Vagina (tissue), 2 donors: ENCODE data around the gene UTS2R. TPM values are rescaled to one million over a fixed set of nuclear protein-coding genes. Genes with fewer than 3 reads are reported as not detected.

Source experiments
- DNase-seq, 2 donors: peaks; one replicate each; pipeline ENCODE4 v3.0.0-alpha.2; 2017; ENCODE audit errors: extremely low spot score in 2 of 2
- H3K27ac ChIP-seq: fragments of 200-600 bp; sonication (generic); one replicate; pipeline ENCODE4 v1.5.1; 2019
- H3K27me3 ChIP-seq: fragments of 200-600 bp; sonication (generic); one replicate; pipeline ENCODE4 v1.5.1; 2019
- H3K36me3 ChIP-seq, 2 donors: fragments of 200-600 bp; sonication (generic); one replicate each; pipeline ENCODE4 v1.5.1; 2017 to 2019
- H3K4me1 ChIP-seq: fragments of 200-600 bp; sonication (generic); one replicate; pipeline ENCODE4 v1.5.1; 2019
- H3K4me3 ChIP-seq, 2 donors: fragments of 200-600 bp; sonication (generic); 1 replicate in 1 of 2; 2 replicates in 1 of 2; pipeline ENCODE4 v1.5.1; 2016 to 2019
- H3K9me3 ChIP-seq: fragments of 200-600 bp; sonication (generic); one replicate; pipeline ENCODE4 v1.5.1; 2019
- POLR2A ChIP-seq, 2 donors: fragments of 450-650 bp; IDR thresholded peaks; one replicate each; pipeline ENCODE4 v1.6.1; 2017; ENCODE audit warnings: antibody characterized with exemption in 2 of 2, mild to moderate bottlenecking in 2 of 2, moderate library complexity in 2 of 2
- POLR2AphosphoS5 ChIP-seq, 2 donors: sonication (generic); formaldehyde crosslinking; IDR thresholded peaks; one replicate each; pipeline ENCODE4 v1.9.0; 2017; ENCODE audit warnings: antibody characterized with exemption in 2 of 2, mild to moderate bottlenecking in 2 of 2, low read depth in 1 of 2; ENCODE audit not compliant: insufficient read depth in 1 of 2
- intact Hi-C: fragments of 100-400 bp; cut with DNase I; formaldehyde crosslinking; loops from one replicate; pipeline ENCODE4 v1.15.1; 2023
- total RNA-seq: library from RNA; depleted of rRNA; stranded (reverse); fragments of >200 nt; gene quantifications from one replicate; pipeline ENCODE4 v1.2.3, GENCODE V29; 2016
- TF ChIP-seq, protein P1 (sequence below), 3 experiments: fragments of 450-650 bp in 2 of 3; fragments of 200-600 bp in 1 of 3; sonication (generic) in 1 of 3; IDR thresholded peaks; one replicate each; pipeline ENCODE4 v1.5.1; 2017 to 2019; ENCODE audit warnings: antibody characterized with exemption in 3 of 3, mild to moderate bottlenecking in 2 of 3, moderate library complexity in 2 of 3

Gene UTS2R
- total RNA-seq, 1 donor from 2014 or later = not detected

DNA sequence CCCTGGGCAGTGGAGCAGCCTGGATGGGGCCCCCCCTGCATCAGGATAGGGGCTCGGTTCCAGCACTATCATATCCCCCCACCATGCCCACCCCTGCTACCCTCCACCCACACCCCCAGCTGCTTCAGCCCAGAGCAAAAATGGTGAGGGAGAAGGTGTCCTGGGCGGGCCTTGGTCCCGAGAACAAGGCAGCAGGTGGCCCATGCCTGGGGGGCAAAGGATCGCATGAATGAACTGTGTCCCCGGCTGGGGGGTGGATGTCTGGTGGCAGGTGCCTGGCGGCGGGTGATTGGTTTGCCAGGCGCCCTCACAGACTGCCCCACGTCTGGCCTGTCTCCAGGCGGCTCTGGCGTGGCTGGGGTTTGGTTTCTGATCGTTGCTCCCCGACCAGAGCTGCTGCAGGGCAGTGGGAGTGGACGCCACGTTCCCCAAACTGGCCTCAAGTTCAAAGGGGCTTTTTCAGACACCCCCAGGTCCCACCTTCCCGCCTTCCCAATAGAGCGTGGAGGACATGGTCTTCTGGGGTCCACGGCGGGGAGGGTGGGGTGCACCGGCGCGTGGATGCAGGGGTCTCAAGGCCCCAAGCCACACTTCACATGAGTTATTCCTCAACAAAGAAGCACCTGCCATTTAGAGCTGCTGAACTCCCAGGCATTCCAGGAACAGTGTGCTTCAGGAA lies 12.6 kb downstream of the UTS2R start:
- no peaks in the 10 kb centered on the region for H3K9me3 ChIP-seq
- peaks cover 28% of the 10 kb centered on the region for H3K4me1 ChIP-seq
- TF ChIP-seq POLR2AphosphoS5 (IDR thresholded peaks at IDR 0.05; ENCODE audit: insufficient read depth in 1 of 2, low read depth in 1 of 2) (no peak), POLR2A (IDR thresholded peaks at IDR 0.05) (no peak)
- TF ChIP-seq, protein P1, sequence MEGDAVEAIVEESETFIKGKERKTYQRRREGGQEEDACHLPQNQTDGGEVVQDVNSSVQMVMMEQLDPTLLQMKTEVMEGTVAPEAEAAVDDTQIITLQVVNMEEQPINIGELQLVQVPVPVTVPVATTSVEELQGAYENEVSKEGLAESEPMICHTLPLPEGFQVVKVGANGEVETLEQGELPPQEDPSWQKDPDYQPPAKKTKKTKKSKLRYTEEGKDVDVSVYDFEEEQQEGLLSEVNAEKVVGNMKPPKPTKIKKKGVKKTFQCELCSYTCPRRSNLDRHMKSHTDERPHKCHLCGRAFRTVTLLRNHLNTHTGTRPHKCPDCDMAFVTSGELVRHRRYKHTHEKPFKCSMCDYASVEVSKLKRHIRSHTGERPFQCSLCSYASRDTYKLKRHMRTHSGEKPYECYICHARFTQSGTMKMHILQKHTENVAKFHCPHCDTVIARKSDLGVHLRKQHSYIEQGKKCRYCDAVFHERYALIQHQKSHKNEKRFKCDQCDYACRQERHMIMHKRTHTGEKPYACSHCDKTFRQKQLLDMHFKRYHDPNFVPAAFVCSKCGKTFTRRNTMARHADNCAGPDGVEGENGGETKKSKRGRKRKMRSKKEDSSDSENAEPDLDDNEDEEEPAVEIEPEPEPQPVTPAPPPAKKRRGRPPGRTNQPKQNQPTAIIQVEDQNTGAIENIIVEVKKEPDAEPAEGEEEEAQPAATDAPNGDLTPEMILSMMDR (IDR thresholded peaks at IDR 0.05) = no peak
- H3K4me3 ChIP-seq = no peak overlapping the region
- intact Hi-C loops = no loop called here
- H3K27me3 ChIP-seq = no peaks in the 10 kb centered on the region
- no peaks in the 10 kb centered on the region for H3K36me3 ChIP-seq
- H3K27ac ChIP-seq = no peak overlapping the region
- DNase-seq = no peak

DNA sequence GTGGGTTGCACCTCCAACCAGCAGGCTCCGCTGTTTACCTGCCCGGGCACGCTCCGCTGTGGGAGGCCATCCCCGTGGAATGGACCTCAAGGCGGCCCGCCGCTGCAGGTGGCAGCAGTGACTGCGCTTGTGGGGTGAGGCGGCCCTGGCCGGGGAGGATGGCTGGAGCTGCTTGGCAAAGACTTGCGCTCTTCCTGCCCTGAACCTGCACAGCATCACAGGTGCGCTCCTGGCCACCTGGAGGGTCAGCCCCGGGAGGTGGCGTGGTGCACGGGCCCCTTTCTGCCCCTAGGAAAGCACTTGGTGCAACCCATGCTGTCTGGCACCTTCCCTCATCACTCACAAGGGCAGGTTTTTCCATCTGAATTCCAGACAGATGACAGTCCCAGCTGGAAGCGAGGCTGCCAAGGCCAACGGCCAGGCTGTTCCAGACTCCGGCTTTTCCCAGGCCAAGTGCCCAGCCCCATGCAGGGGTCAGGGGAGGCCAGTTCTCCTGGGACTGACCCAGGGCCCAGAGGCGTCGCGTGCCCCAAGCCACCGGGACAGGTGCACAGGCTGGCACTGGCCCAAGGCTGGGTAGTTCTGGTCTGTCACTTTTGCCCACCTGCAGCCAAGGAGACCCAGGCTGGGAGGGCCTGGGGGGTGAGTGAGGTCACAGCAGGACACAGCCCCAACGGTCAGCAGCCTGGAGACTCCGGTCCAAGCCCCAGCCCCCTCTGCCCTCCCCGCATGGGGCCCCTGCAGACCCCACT lies 13.3 kb downstream of the UTS2R start:
- peak overlapping the region; percentile 72 for H3K27ac ChIP-seq

DNA sequence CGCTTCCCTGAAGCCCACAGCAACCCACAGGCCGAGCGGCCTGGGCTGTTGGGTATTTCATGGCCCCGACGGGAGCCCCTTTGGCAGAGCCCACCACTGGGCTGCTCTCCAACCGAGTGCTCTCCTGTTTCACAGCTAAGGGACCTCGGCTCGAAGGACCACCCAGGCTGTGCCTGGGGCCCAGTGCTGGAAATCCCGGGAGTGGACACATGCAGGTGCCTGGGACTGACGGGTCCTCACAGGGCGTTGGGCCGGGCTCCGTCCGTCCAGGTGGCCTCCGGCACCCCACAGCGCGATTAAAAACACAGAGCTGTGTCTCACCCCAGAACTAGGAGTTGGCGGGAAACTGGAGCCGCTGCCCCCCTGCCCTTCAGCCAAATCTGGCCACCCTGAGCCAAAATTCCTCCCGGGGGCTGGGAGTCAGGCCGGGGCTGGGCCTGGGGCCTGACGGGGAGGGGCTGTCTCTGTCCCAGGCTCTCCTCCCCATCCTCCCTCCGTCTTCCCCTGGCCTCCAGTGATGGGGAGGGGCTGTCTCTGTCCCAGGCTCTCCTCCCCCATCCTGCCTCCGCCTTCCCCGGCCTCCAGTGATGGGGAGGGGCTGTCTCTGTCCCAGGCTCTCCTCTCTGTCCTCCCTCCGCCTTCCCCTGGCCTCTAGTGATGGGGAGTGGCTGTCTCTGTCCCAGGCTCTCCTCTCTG lies 14.1 kb downstream of the UTS2R start:
- Histone ChIP-seq H3K27me3 (no peaks in the 10 kb centered on the region), H3K4me3 (no peak overlapping the region), H3K4me1 (peaks cover 28% of the 10 kb centered on the region), H3K36me3 (no peaks in the 10 kb centered on the region), H3K27ac (peak overlapping the region; percentile 72), H3K9me3 (no peaks in the 10 kb centered on the region)
- DNase-seq = no peak
- intact Hi-C loops = no loop called here
- TF ChIP-seq, protein P1 (IDR thresholded peaks at IDR 0.05) = no peak
- TF ChIP-seq POLR2A (IDR thresholded peaks at IDR 0.05) (no peak), POLR2AphosphoS5 (IDR thresholded peaks at IDR 0.05; ENCODE audit: insufficient read depth in 1 of 2, low read depth in 1 of 2) (no peak)

More for the DNA sequence above, 13.3 kb downstream of the UTS2R start:
- Histone ChIP-seq H3K36me3 (no peaks in the 10 kb centered on the region), H3K4me3 (no peak overlapping the region), H3K27me3 (no peaks in the 10 kb centered on the region), H3K4me1 (peaks cover 28% of the 10 kb centered on the region), H3K9me3 (no peaks in the 10 kb centered on the region)
- intact Hi-C loops = no loop called here
- TF ChIP-seq POLR2A (IDR thresholded peaks at IDR 0.05) (no peak), POLR2AphosphoS5 (IDR thresholded peaks at IDR 0.05; ENCODE audit: insufficient read depth in 1 of 2, low read depth in 1 of 2) (peak in 1 of 2 donors; percentile 15)
- no peak for DNase-seq

DNA sequence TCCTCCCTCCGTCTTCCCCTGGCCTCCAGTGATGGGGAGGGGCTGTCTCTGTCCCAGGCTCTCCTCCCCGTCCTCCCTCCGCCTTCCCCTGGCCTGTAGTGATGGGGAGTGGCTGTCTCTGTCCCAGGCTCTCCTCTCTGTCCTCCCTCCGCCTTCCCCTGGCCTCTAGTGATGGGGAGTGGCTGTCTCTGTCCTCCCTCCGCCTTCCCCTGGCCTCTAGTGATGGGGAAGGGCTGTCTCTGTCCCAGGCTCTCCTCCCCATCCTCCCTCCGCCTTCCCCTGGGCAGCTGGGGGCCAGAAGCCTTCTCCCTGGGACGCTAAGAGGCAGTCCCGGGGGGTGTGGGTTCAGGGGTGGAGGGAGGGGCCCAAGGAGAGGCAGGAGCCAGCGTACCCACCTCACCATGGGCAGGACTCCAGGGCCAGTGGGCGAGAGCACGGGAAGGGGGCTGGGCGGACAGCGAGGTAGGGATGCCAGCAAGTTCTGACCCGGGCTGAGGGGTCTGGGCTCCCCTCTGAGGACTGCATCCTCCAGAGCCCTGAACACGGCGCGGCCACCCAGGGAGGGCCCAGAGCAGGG lies 14.8 kb downstream of the UTS2R start:
- peak overlapping the region; percentile 72 for H3K27ac ChIP-seq
- DNase-seq = no peak
- TF ChIP-seq, protein P1 (IDR thresholded peaks at IDR 0.05) = no peak
- no peak for TF ChIP-seq POLR2A (IDR thresholded peaks at IDR 0.05)
- no peak for TF ChIP-seq POLR2AphosphoS5 (IDR thresholded peaks at IDR 0.05; ENCODE audit: insufficient read depth in 1 of 2, low read depth in 1 of 2)
- H3K4me1 ChIP-seq = peaks cover 28% of the 10 kb centered on the region
- no peaks in the 10 kb centered on the region for H3K27me3 ChIP-seq
- intact Hi-C loops = no loop called here
- H3K9me3 ChIP-seq = no peaks in the 10 kb centered on the region
- H3K36me3 ChIP-seq = no peaks in the 10 kb centered on the region
- peak overlapping the region in 1 of 2 donors; percentile 8 for H3K4me3 ChIP-seq
